Gastroesophageal sphincter (tissue), 4 donors: Measurements from ENCODE around the gene PRDM16. TPM values are rescaled to one million over a fixed set of nuclear protein-coding genes. Genes with fewer than 3 reads are reported as not detected.

Experiments
- ATAC-seq: fragments of 150-250 bp; one replicate; pipeline ENCODE4 v1.9.1; 2016; ENCODE audit warnings: mild to moderate bottlenecking, moderate library complexity
- H3K27ac ChIP-seq, 4 donors: fragments of 200-600 bp; sonication (generic) in 3 of 4; 1 replicate in 3 of 4; 2 replicates in 1 of 4; pipeline ENCODE4 v1.5.1; 2016 to 2019
- H3K27me3 ChIP-seq: fragments of 200-600 bp; sonication (generic); one replicate; pipeline ENCODE4 v1.5.1; 2019
- H3K36me3 ChIP-seq, 2 donors: fragments of 200-600 bp; sonication (generic); one replicate each; pipeline ENCODE4 v1.5.1; 2019; ENCODE audit warnings: control low read depth in 1 of 2
- H3K4me1 ChIP-seq, 3 donors: fragments of 200-600 bp; sonication (generic); 1 replicate in 2 of 3; 2 replicates in 1 of 3; pipeline ENCODE4 v1.5.1; 2016 to 2019; ENCODE audit warnings: control low read depth in 2 of 3
- H3K4me3 ChIP-seq, 2 donors: fragments of 200-600 bp; sonication (generic); one replicate each; pipeline ENCODE4 v1.5.1; 2019; ENCODE audit warnings: mild to moderate bottlenecking in 1 of 2, moderate library complexity in 1 of 2
- H3K9me3 ChIP-seq, 3 donors: fragments of 200-600 bp; sonication (generic); one replicate each; pipeline ENCODE4 v1.5.1; 2017 to 2019; ENCODE audit warnings: control low read depth in 2 of 3
- CTCF ChIP-seq, 4 experiments: fragments of 200-600 bp in 2 of 4; fragments of 450-650 bp in 2 of 4; sonication (generic) in 1 of 4; IDR thresholded peaks; one replicate each; pipeline ENCODE4 v1.5.1; 2017 to 2019; ENCODE audit warnings: antibody characterized with exemption in 4 of 4, mild to moderate bottlenecking in 2 of 4, moderate library complexity in 2 of 4
- EP300 ChIP-seq: sonication (generic); formaldehyde crosslinking; IDR thresholded peaks from one replicate; pipeline ENCODE4 v1.6.1; 2017; ENCODE audit warnings: antibody characterized with exemption, mild to moderate bottlenecking
- POLR2A ChIP-seq, 2 donors: fragments of 450-650 bp; IDR thresholded peaks; one replicate each; pipeline ENCODE4 v1.6.1; 2017; ENCODE audit warnings: antibody characterized with exemption in 2 of 2, mild to moderate bottlenecking in 2 of 2, moderate library complexity in 1 of 2
- POLR2AphosphoS5 ChIP-seq: sonication (generic); formaldehyde crosslinking; IDR thresholded peaks from one replicate; pipeline ENCODE4 v1.6.1; 2017; ENCODE audit warnings: antibody characterized with exemption
- WGBS, 2 donors: methylation state at CpG; one replicate each; pipeline ENCODE4 v1.1.5; 2018; ENCODE audit warnings: low coverage in 1 of 2; 5-methylcytosine and 5-hydroxymethylcytosine counted together
- total RNA-seq, 4 donors: library from RNA; depleted of rRNA; stranded (reverse); fragments of >200 nt; gene quantifications; one replicate each; pipeline ENCODE4 v1.1.0, GENCODE V29; 2016

The PRDM16 gene
- total RNA-seq, 4 donors from 2014 or later = 1.1 to 3.4 (median 1.6) TPM

- Histone ChIP-seq H3K36me3 (no peaks in the 10 kb centered on the region), H3K27ac (no peak overlapping the region), H3K4me3 (no peak overlapping the region), H3K4me1 (no peaks in the 10 kb centered on the region), H3K27me3 (peaks cover 80% of the 10 kb centered on the region), H3K9me3 (no peaks in the 10 kb centered on the region)
- TF ChIP-seq POLR2AphosphoS5 = no peak
- 78 to 90% methylated on average over 9 to 12 of the region's 32 CpGs for WGBS, 2 donors
- no peak for ATAC-seq
These were observed 31.5 kb upstream of the PRDM16 start for GRCh38 chr1:3037281-3038040.

- Histone ChIP-seq H3K4me1 (no peaks in the 10 kb centered on the region), H3K27me3 (peaks cover 80% of the 10 kb centered on the region), H3K36me3 (no peaks in the 10 kb centered on the region), H3K27ac (no peak overlapping the region), H3K4me3 (no peak overlapping the region), H3K9me3 (no peaks in the 10 kb centered on the region)
- TF ChIP-seq EP300 (no peak), POLR2A (IDR thresholded peaks at IDR 0.05) (no peak), CTCF (IDR thresholded peaks at IDR 0.05) (no peak), POLR2AphosphoS5 (no peak)
- ATAC-seq = no peak
- WGBS, 2 donors = no CpG with 5 or more reads among the region's 11 CpGs
These were observed 30.9 kb upstream of the PRDM16 start for GRCh38 chr1:3038113-3038551.

- 0 to 20% methylated on average over 1 of the region's 19 CpGs for WGBS, 2 donors
- Histone ChIP-seq H3K27me3 (peaks cover 80% of the 10 kb centered on the region), H3K4me1 (no peaks in the 10 kb centered on the region), H3K36me3 (no peaks in the 10 kb centered on the region), H3K9me3 (no peaks in the 10 kb centered on the region), H3K4me3 (no peak overlapping the region), H3K27ac (no peak overlapping the region)
- no peak for ATAC-seq
- no peak for TF ChIP-seq EP300
- no peak for TF ChIP-seq POLR2AphosphoS5
- TF ChIP-seq POLR2A (IDR thresholded peaks at IDR 0.05) = no peak
- no peak for TF ChIP-seq CTCF (IDR thresholded peaks at IDR 0.05)
These were observed 30.3 kb upstream of the PRDM16 start for GRCh38 chr1:3038571-3039181.

GRCh38 chr1:3040004-3040403 is 29.0 kb upstream of the PRDM16 start:
- peaks cover 92% of the 10 kb centered on the region for H3K27me3 ChIP-seq

GRCh38 chr1:3042481-3042880 is 26.5 kb upstream of the PRDM16 start:
- 67 to 88% methylated on average over 1 to 9 of the region's 9 CpGs for WGBS, 2 donors
- no peak for ATAC-seq
- H3K9me3 ChIP-seq = peaks cover 0 to 7% (median 0%) of the 10 kb centered on the region in 3 donors
- TF ChIP-seq POLR2AphosphoS5 (no peak), EP300 (no peak), CTCF (IDR thresholded peaks at IDR 0.05) (no peak), POLR2A (IDR thresholded peaks at IDR 0.05) (no peak)
- H3K27me3 ChIP-seq = peaks cover 85% of the 10 kb centered on the region
- no peaks in the 10 kb centered on the region for H3K4me1 ChIP-seq
- no peak overlapping the region for H3K27ac ChIP-seq
- no peak overlapping the region for H3K4me3 ChIP-seq
- no peaks in the 10 kb centered on the region for H3K36me3 ChIP-seq

More at GRCh38 chr1:3040004-3040403, 29.0 kb upstream of the PRDM16 start:
- TF ChIP-seq POLR2A (IDR thresholded peaks at IDR 0.05) = no peak
- TF ChIP-seq CTCF (IDR thresholded peaks at IDR 0.05) = no peak
- TF ChIP-seq EP300 = no peak
- TF ChIP-seq POLR2AphosphoS5 = no peak
- Histone ChIP-seq H3K4me3 (no peak overlapping the region), H3K9me3 (peaks cover 0 to 4% (median 0%) of the 10 kb centered on the region in 3 donors), H3K4me1 (no peaks in the 10 kb centered on the region), H3K36me3 (no peaks in the 10 kb centered on the region), H3K27ac (no peak overlapping the region)
- ATAC-seq = no peak
- WGBS, 2 donors = 40 to 52% methylated on average over 2 to 5 of the region's 7 CpGs
